DMS79 treated with DMSO at 0.1 percent for 48 hours (cell line): ENCODE results near the gene BGN.

Experiments used
- DNase-seq: peaks from one replicate; lab custom pipeline; 2025; lab: John Stamatoyannopoulos, UW

BGN gene

DNA sequence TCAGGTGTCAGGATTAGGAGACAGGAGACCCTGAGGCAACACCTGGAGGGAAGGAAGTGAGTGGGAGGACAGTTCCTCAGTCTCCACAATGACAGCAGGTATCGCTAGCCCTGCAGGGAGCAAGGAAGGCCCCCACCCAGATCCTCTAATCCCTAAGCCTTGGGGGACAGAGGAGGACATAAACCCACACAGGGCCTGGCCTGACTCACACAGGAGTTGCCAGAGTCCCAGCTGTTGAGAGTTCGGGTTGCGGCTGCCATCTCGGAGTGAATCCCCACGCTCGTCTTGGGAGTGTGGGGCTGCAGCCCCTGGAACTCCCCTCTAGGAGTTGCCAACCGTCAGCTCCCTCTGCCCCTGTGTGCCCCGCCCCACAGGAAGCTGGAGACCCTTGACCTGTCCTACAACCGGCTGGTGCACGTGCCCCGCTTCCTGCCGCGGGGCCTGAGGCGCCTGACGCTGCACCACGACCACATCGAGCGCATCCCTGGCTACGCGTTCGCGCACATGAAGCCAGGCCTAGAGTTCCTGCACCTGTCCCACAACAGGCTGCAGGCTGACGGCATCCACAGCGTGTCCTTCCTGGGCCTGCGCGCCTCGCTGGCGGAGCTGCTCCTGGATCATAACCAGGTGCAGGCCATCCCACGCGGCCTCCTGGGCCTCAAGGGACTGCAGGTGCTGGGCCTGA is 9.2 kb upstream of the BGN start:
- no peak for DNase-seq

DNA sequence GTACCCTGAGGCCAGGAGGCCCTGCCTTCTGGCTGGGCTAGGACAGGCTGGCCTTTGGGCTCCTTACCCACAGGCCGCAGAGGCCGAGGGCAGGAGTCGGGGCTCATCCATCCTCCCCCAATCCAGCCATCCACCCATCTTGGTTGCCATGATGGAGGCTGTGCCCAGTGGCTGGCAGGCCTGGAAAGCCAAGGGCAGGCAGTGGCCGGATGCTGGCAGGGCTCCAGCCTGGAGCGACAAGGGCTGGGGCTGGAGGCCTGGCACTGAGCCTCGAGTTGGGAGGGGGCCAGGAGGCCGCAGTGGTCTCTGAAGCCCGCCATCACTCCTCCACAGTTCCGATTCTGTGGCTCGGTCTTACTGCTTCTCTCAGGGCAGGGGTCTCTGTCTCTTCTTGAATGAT is 8.6 kb upstream of the BGN start:
- no peak for DNase-seq

DNA sequence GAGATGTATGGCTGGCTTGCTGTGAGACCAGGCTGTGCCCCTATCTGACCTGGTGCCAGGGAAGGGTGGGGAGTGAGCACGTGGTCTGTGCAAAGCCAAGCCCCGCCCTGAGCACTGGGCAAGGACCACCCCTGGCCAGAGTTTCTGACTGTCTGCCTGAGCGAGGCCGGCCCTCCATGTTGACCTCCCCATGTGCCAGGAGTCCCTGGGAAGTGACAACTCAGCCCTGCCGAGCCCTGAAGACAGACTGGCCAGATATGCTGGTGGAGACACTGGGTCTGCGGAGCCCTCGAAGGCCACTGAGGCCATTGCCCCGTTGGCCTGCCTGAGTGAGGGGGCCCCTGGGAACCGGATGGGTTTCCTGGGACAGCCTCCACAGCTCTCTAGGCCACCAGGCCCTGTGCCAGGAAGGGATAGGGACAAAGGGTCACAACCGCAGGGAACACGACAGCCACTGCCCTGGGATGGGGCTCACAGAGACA is 7.1 kb upstream of the BGN start:
- DNase-seq = no peak

DNA sequence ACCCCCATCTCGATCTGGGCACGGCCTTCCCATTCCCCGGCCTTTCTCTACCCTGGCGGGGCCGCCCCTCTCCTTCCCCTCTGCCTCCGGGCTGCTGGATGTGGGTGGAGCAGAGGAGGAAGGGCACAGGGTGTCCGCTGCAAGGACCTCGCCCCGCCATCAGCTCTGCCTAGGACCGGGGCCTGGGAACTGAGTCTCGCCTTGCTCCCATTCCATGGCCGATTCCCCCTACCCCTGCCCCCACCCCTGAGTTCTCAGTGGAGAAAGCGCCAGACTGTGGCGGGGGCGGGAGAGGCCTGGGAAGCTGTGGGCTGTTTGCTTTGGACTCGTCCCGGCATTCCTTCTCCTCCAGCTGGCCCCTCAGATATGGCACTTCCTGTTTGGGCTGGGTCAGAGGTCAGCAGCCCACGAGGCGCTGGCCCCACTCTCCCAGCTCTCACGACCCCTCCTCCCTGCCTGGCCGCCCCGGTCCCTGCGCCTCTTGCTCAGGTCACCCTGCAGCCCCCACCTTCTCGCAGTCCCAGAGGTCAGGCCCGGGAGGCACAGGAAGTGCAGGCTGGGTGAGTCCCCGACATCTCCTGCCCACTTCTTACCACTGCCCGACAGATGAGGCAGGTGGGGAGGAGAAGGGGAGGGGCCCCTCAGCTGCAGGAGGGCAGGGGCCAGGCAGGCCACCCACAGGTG is 6.4 kb upstream of the BGN start:
- no peak for DNase-seq

DNA sequence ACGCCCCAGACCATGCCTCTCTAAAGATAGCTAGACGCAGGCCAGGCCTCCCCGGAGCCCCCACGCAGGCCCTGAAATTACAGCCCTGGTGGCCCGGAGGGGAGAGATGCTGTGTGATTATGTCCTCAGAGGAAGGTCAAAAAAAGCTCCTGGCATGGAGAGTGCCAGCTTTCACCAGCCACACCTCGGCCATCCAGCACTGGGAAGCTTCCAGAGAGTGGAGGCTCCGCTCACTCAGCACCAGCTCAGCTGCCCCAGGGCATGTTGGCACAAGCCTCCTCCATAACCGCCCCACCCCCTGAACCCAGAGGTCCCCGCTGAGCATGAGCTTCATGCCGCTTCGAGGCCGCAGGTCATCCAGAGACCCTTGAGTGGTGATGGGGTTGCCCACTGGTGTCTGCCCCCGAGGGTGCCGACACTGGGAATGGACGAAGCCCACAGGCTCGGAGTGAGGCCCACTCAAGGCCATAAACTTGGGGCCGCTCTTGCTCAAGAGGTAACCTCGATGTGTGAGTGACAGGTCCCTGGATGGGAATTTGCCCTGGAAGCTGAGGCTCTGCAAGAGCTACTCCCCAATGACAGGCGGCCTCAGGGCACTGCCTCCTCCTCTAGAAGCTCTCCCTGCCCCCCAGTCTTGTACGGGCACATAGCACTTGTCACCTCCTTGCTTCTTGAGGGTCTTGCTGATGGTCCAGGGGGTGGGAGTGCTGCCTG is 4.4 kb upstream of the BGN start:
- DNase-seq = no peak

DNA sequence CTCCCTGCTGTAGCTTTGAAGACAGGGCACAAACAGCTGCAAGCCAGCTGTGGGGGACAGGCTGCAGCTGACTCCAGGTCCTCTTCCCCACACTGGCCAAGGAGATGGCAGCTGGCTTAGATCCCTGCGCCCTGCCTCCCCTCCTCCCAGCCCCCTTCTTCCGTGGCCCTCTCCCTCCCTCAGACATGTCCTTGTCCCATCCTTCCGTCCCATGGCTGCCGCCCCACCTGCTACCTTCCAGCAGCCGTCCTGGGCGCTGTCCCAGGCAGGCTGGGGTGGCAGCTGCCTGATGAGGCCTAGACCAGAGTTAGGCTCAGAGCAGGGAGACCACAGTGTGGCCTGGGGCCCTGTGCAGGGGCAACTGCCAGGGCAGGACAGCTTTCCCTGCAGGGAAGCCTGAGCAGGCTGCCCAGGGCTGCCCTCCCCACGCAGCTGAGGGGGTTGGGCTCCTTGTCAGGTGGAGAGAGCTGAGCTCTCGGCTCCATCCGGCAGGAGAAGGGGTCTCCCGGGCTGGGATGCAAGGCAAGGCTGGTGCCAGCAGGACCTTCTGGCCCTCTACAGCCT is 3.3 kb upstream of the BGN start:
- DNase-seq = no peak

DNA sequence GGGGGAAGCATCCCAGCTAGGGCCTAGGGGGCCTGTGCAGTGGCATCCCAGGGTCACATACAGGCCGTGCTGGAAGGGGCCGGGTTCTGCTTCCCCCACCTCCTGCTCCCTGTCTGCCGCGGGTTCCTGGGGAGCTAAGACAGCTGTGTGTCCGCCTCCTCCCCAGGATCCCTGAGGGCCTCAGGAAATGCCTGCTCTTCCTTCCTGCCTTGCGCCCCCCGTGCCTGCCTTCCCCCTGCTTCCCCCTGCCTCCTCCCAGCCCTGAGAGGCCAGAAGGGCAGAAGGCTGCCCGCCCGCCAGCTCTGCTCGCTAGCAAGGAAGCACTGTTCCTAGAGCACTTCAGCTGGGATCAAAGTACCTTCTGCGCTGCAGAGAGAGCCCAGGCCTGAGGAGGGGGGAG is 2.9 kb upstream of the BGN start:
- no peak for DNase-seq

DNA sequence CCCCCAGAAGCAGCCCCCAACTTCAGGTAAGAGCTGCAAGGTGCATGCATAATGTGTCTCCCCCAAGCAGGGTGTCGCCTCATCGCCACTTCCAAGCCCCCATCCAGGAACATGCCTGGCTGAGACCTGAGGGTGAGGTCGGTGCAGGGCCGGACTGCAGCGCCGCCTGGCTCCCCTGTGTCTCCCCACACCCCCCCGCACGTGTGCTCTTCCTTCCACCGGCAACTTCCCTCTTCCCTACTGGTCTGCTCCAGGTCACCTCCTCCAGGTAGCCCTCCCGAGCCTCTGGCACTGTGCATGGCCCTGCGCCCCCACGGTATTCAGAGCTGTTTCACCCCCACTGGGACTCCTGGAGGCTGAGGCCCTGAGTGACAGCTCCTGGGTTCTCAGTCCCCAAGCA is 2.2 kb upstream of the BGN start:
- DNase-seq = no peak

DNA sequence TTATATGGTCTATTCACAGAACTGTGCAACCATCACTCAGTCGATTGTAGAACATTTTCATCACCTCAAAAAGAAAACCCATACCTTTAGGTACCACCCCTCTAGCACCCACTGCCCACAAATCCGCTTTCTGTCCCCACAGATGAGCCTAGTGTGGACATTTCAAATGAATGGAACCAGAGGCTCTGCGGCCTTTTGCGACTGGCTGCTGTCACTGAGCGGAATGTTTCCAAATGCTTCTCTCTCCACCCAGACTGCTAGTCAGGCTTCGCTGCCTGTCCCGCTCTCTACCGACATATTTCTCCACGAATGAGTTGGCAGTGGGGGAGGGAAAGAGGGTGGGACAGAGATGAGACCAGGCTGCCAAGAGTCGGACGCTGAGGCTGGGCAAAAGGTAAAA is 1.7 kb upstream of the BGN start:
- DNase-seq = no peak

DNA sequence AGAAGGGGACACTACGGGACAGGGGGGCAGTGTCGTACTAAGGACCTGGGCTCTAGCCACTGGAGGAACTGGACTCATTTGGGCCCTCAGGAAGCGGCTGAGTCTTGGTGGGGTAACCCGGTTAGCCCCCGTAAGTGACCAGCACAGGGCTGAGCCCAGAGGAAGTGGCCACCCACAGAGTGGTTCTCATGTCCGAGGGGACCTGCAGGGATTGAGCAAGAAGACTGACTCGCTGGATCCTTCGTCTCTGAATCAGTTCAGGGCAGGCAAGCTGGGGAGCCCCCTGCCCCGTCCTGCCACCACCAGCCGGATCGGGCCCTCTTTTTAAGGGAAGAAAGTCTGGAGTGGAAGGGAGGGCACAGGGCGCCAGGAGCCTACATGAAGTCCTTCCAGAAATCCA is 719 bp upstream of the BGN start:
- DNase-seq = no peak

DNA sequence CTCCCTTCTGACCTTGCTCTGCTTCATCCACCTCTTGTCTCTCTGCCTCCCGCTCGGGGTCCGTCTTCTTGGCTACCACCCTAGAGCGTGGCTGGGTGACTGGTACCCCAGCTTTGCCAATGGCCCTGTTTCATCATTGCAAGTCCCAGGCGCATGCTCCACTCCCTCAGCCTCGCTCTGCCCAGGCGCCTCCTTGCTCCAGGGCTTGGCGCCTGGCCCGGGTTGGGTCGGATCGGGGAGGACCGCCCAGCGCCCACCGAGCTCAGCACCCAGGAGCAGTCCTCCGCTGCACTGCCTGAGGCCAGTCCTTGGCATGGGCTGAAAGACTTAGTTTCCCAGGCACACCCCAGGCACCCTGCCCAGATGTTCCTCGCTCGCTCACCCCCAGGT is 577 bp downstream of the BGN start:
- no peak for DNase-seq

DNA sequence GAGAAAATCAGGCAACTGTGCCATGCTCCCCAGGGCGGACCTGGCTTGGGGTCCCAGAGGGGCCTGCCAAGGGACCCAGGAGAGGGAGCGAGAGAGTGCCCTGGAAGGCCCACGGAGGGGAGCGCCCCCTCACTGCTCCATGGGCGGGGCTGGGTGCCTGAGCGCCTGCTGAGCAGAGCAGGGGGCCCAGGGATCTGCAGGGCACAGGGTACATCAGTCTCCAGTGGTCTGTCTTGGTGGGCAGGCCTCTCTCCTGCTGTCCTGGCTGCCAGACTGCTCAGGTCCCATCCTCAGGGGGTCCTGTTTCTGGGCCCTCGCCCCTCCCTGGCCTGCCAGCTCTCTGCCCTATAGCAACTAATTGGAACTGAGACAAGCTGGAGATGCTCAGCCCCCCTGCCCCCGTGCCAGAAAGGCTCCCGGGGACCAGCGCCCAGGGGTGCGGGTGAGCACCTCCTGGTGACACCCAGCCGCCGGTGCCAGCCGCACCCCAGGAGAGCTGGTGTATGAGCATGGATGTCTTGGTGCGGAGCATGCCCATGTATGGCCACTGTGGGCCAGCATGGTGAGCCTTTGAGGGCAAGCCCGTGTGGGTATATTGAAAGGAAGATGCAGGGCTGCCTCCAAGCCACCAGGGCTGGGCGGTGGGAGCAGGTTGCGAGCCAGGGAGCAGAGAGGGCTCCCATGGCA is 1.3 kb downstream of the BGN start:
- no peak for DNase-seq

DNA sequence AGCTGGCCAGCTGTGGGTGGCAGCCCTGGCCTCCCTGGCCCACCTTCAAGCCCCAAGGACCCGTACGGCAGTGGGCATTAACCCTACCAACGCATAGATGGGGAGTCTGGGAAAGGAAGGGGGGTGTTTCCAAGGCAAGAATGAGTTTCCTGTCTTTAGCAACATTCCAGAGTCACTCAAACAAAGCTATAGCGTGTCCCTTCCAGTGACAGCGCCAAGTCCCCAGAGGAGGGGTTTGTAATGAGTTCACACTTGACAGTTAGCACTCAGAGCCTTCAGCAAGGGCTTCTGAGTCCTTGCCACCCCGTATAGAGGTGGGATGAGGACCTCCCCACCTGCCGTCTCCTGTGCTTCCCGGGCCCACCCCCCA is 1.8 kb downstream of the BGN start:
- DNase-seq = no peak

DNA sequence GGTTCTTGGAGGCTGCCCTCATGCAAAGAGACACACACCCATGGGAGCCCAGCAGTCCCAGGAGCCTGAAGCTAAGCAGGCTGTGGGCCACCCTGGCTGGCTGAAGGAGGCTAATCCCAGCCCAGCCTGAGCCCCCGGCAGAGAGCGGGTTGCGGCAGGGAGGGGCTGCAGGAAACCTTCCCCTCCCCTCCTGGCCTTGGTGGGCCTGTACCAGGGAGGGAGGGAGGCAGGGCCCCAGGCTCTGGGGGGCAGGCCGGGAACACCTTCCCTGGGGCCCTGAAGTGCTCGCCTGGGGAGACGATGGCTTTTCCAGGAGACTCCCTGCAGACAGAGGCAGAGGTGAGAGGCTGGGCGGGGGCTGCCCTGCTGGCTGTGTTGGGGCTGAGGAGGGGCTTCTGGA is 3.7 kb downstream of the BGN start:
- no peak for DNase-seq

DNA sequence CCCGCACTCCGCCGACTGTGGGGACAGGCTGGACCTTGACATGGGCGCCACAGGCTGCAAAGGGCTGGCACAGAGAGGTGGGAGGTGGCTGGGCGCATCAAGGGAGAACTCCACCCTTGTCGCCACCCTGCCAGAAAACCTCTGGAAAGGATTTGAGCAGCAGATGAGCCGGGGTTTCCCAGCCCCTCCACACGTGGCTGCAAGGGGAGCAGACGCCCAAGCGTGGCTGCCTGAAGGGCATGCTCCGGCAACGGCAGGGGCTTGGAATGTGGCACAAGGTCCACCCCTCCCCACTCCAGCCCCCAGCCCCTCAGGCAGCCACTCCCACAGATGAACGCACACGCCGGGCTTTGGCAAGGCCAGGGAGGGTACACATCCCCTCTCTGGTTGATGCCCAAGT is 4.6 kb downstream of the BGN start:
- DNase-seq = no peak

DNA sequence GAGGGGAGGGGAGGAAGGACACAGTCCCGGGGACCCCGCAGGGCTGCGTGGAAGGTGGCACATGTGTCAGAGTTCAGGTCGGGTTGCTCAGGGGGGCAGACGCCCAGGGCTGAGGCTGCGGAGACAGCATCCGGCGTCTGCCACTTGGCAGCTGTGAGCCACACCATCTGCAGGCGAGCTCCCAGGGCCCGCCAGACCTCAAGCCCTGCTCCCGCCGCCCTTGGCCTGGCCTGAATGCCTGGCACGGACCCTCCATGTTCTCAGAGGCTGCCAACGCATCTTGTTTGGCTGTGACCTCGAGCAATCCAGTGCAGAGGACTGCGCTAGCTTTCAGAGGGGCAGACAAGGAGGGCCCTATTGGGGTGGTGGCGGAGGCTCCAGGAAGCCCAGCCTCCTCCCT is 5.1 kb downstream of the BGN start:
- no peak for DNase-seq

DNA sequence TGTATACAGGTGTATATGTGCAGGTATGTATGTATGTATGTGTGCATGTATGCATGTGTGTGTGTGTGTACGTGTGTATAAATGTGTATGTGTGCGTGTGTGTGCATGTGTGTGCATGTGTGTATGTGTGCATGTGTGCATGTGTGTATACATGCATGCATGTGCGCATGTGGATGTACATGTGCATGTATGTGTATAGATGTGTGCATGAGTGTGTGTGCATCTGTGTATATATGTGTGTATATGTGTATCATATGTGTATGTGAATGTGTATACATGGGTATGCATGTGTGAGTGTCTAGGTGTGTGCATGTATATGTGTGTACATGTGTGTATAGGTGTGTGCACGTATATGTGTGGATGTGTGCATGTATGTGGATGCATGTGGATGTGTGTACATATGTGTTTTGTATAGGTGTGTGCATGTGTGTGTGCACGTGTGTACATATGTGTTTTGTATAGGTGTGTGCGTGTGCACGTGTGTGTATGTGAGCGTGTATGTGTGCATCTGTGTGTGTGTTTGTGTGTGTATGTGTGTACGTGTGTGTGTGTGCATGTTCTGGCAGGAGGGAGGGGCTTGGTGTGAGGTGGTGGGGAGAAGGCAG is 6.0 kb downstream of the BGN start:
- DNase-seq = no peak

DNA sequence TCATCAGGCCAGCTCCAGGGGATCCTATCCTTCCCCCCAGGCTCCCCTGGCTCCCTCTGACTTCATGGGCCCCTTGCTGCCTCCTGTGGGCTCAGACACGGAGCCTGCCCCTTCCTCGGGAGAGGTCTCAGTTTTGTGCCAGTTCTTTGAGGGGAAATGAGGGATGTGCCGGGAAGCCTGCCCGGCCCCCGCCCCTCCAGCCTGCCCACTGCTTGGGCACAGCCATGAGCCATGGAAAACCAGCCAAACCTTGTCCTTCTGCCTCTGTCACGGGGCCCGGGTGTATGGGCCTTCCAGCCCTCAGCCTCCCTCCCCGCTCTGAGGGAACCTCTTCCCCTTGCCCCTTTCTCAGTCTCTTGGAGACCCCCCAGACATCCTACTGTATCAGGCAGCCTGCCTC is 6.8 kb downstream of the BGN start:
- no peak for DNase-seq

DNA sequence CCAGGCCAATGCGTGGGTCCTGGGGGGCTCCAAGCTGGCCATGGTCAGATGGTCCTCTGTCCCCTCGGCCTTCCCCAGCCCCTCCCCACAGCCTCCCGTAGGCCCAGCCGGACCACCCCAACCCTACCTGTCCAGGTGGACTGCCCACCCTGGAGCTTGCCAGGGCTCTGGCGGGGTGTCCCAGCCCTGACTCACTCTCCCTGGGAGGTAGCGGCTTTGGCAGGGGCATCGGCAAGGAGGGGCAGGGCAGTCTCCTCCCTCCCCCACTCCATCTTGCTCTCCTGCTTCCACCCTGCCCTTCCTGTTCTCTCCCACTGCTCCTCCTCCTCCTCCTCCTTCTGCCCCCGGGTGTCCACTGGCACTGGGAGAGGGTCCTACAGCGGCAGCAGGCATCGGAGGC is 7.4 kb downstream of the BGN start:
- no peak for DNase-seq

DNA sequence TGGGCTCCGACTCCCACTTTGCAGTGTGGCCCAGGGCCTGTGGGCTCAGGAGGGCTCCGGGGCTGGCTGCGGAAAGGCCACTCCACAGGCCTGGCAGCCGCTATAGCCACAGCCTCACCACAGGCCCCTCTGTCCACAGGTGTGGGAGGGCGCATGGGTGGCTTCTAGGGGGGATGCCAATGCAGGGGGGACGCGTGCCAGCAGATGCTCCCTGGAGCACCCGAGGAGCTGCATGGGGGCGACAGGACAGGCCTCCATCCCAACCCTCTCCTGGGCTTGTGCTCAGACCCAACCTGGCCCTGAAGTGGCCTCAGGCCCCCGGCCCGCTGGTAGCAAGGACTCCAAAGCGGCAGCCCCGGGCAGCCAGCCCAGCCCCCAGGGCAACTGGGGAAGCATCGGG is 8.0 kb downstream of the BGN start:
- no peak for DNase-seq

DNA sequence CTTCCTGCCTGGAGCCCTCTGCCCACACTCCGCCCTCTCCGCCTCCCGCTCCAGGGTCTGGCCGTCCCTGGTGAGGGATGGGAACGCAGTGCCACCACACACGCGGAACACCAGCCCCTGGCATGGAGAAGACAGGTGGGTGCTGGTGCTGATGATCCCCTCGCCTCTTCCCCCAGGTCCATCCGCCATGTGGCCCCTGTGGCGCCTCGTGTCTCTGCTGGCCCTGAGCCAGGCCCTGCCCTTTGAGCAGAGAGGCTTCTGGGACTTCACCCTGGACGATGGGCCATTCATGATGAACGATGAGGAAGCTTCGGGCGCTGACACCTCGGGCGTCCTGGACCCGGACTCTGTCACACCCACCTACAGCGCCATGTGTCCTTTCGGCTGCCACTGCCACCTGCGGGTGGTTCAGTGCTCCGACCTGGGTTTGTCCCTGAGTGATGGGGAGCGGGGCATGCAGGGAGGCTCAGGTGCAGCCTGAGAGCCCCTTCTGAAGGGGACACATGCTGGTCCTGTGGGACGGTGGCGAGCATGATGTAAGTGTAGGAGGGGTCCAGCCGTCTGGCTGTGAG is 9.8 kb downstream of the BGN start:
- no peak for DNase-seq

DNA sequence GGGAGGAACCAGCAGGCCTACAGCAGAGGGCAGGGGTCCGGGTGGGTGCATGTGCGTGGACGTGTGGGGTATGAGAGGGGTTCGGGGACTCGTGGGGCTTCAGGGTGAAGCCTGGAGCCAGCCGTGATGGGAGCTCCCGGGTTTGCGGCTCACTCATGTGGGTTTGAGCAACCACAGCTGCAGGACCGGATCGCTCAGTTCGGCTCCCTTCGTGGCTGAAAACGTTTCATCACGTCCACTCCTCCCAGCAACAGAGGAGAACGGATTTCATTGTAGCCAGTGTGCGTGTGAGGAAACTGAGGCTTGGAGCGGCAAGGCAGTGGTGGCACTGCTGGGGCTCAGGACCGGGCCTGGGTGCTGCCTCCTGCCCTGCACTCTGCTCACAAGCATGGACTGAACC is 10.6 kb downstream of the BGN start:
- DNase-seq = no peak
